Measurements from ENCODE around the gene SLC1A5. TPM values are rescaled to one million over a fixed set of nuclear protein-coding genes. Genes with fewer than 3 reads are reported as not detected.
A peak's percentile ranks its signal among the peaks of the same experiment; 100 is the strongest.

The SLC1A5 gene
- total RNA-seq, 2 donors from 2014 or later: 13.6 to 15.9 TPM

GRCh38 chr19:46737761-46738171 is 50.6 kb downstream of the SLC1A5 start:
- ATAC-seq: no peak

GRCh38 chr19:46737298-46737654 is 51.1 kb downstream of the SLC1A5 start:
- DNase-seq (no peak), ATAC-seq (no peak)
- no peaks in the 10 kb centered on the region for H3K9me3 ChIP-seq (ENCODE audit: control insufficient read depth, low read length, poor library complexity, severe bottlenecking)
- Mint-ChIP-seq H3K36me3 (ENCODE audit: low read depth) (no peaks in the 10 kb centered on the region), H3K27ac (peak overlapping the region; percentile 89), H3K27me3 (no peaks in the 10 kb centered on the region), H3K4me3 (no peak overlapping the region), H3K4me1 (peaks cover 22% of the 10 kb centered on the region)

More at GRCh38 chr19:46737761-46738171, 50.6 kb downstream of the SLC1A5 start:
- Mint-ChIP-seq H3K27ac (peak overlapping the region; percentile 89), H3K4me1 (peaks cover 26% of the 10 kb centered on the region), H3K36me3 (ENCODE audit: low read depth) (no peaks in the 10 kb centered on the region), H3K27me3 (no peaks in the 10 kb centered on the region), H3K4me3 (no peak overlapping the region)
- no peaks in the 10 kb centered on the region for H3K9me3 ChIP-seq (ENCODE audit: control insufficient read depth, low read length, poor library complexity, severe bottlenecking)
- DNase-seq: no peak

GRCh38 chr19:46736531-46737297 is 51.7 kb downstream of the SLC1A5 start:
- Mint-ChIP-seq H3K36me3 (ENCODE audit: low read depth) (no peaks in the 10 kb centered on the region), H3K27me3 (no peaks in the 10 kb centered on the region), H3K27ac (no peak overlapping the region), H3K4me3 (no peak overlapping the region), H3K4me1 (peaks cover 22% of the 10 kb centered on the region)
- DNase-seq: no peak
- no peaks in the 10 kb centered on the region for H3K9me3 ChIP-seq (ENCODE audit: control insufficient read depth, low read length, poor library complexity, severe bottlenecking)
- no peak for ATAC-seq

DNA sequence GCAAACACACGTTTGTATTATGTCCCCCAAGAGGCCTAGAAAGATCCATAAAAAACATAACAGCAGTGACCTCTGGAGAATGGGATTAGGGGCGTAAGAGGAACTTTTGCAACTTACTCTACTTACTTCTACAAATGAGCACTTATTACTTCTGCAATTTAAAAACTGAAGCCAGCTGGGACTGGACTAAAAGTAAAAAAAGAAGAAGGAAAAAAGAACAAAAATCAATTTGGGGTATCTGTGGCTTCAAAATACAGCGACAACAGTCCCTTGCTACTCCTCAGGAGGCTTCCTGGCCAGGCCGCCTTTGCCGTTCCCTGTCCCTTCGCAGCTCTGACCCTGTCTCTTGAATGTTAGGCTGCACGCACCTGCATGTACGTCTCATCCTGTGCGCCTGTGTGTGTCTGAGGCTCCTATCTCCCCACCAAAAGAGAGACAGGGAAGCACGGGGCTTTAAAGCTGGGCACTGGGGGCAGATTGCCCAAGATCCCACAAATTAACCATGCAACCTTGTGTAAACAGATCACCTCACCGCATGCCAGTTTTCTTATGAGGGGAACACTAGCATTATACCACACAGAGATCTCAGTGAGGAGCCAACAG is 54.6 kb downstream of the SLC1A5 start:
- Mint-ChIP-seq H3K36me3 (ENCODE audit: low read depth) (peaks cover 3% of the 10 kb centered on the region), H3K27me3 (no peaks in the 10 kb centered on the region), H3K4me1 (peaks cover 21% of the 10 kb centered on the region), H3K27ac (no peak overlapping the region), H3K4me3 (no peak overlapping the region)
- ATAC-seq (no peak), DNase-seq (no peak)
- no peaks in the 10 kb centered on the region for H3K9me3 ChIP-seq (ENCODE audit: control insufficient read depth, low read length, poor library complexity, severe bottlenecking)

- Mint-ChIP-seq H3K27me3 (no peaks in the 10 kb centered on the region), H3K36me3 (ENCODE audit: low read depth) (peaks cover 3% of the 10 kb centered on the region), H3K27ac (no peak overlapping the region), H3K4me3 (no peak overlapping the region), H3K4me1 (peaks cover 23% of the 10 kb centered on the region)
- H3K9me3 ChIP-seq (ENCODE audit: control insufficient read depth, low read length, poor library complexity, severe bottlenecking): no peaks in the 10 kb centered on the region
- ATAC-seq (no peak), DNase-seq (no peak)
These were observed 55.3 kb downstream of the SLC1A5 start for GRCh38 chr19:46732966-46733689.

- no peaks in the 10 kb centered on the region for H3K9me3 ChIP-seq (ENCODE audit: control insufficient read depth, low read length, poor library complexity, severe bottlenecking)
- H3K4me3 Mint-ChIP-seq: no peak overlapping the region
- peaks cover 3% of the 10 kb centered on the region for H3K36me3 Mint-ChIP-seq (ENCODE audit: low read depth)
- no peaks in the 10 kb centered on the region for H3K27me3 Mint-ChIP-seq
- no peak overlapping the region for H3K27ac Mint-ChIP-seq
- DNase-seq (no peak), ATAC-seq (no peak)
- peaks cover 26% of the 10 kb centered on the region for H3K4me1 Mint-ChIP-seq
These were observed 56.0 kb downstream of the SLC1A5 start for GRCh38 chr19:46732172-46732938.

DNA sequence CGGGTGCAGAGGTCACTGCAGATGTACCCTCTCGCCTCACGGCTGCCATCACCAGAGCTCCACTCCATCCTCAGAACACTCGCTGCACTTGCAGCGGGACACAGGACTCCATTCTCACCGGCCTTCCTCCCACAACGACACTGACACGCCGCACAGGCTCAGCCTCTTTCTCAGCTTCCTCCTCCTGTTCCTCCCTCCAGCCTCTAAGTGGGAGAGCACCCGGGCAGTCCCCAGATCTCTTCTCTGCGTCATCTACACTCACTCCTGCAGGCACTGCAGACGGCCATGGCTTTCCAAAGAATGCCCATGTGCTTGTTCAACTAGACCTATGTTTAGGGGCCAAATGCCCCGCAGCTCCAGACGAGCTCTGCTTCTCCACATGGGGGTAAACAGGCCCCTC is 56.8 kb downstream of the SLC1A5 start:
- Mint-ChIP-seq H3K4me3 (peak overlapping the region; percentile 59), H3K4me1 (peaks cover 26% of the 10 kb centered on the region), H3K36me3 (ENCODE audit: low read depth) (peaks cover 3% of the 10 kb centered on the region), H3K27ac (no peak overlapping the region), H3K27me3 (no peaks in the 10 kb centered on the region)
- no peaks in the 10 kb centered on the region for H3K9me3 ChIP-seq (ENCODE audit: control insufficient read depth, low read length, poor library complexity, severe bottlenecking)
- no peak for DNase-seq
- no peak for ATAC-seq

DNA sequence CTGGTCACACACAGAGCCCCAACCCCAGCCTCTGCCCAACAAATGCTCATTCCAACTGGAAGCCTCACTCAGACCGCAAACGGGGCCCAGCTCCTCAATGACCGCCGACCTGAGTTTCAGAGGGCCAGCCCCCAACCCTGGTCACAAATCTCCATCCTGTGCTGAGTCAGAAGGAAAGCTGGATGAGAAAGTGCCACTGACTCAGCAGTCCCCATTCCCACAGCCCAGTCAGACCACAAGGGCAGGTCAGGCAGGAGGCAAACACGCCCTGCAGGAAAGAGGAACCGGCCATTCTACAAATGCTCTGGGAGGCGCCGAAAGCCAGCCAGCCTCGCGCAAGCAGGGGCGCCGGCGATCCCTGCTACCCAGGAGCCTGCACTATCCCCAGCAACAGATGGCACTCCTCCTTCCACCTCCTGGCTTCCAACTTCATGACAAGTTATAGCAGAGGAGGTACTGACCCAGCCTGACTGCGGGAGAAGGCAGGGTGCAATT is 57.3 kb downstream of the SLC1A5 start:
- Mint-ChIP-seq H3K27me3 (no peaks in the 10 kb centered on the region), H3K4me1 (peaks cover 26% of the 10 kb centered on the region), H3K36me3 (ENCODE audit: low read depth) (peaks cover 3% of the 10 kb centered on the region), H3K4me3 (peak overlapping the region; percentile 5), H3K27ac (no peak overlapping the region)
- no peak for ATAC-seq
- no peaks in the 10 kb centered on the region for H3K9me3 ChIP-seq (ENCODE audit: control insufficient read depth, low read length, poor library complexity, severe bottlenecking)
- no peak for DNase-seq

DNA sequence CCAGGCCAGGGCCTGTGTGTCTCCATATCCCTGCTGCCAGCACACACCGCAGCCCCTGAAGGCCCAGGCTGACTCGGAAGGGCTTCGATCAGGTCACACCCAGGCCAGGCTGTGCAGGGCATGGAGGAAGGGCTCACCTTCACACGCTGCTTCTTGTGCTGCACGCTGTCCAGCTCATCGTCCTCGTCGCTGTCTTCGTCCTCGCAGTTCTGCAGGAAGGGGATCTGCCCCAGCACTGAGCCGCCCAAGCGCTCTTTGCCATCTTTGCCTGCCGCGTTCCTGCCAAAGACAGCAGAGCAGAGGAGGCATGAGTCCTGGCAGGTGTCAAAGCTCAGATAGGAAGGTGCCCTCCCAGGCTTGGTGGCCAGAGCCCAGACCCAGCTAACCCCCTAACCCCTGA is 57.8 kb downstream of the SLC1A5 start:
- H3K4me1 Mint-ChIP-seq: peaks cover 26% of the 10 kb centered on the region
- DNase-seq: no peak
- peaks cover 3% of the 10 kb centered on the region for H3K36me3 Mint-ChIP-seq (ENCODE audit: low read depth)
- H3K4me3 Mint-ChIP-seq: no peak overlapping the region
- ATAC-seq: no peak
- no peaks in the 10 kb centered on the region for H3K9me3 ChIP-seq (ENCODE audit: control insufficient read depth, low read length, poor library complexity, severe bottlenecking)
- H3K27me3 Mint-ChIP-seq: no peaks in the 10 kb centered on the region
- no peak overlapping the region for H3K27ac Mint-ChIP-seq

- DNase-seq (no peak), ATAC-seq (no peak)
- peaks cover 3% of the 10 kb centered on the region for H3K36me3 Mint-ChIP-seq (ENCODE audit: low read depth)
- no peaks in the 10 kb centered on the region for H3K9me3 ChIP-seq (ENCODE audit: control insufficient read depth, low read length, poor library complexity, severe bottlenecking)
- no peak overlapping the region for H3K27ac Mint-ChIP-seq
- H3K4me1 Mint-ChIP-seq: peaks cover 26% of the 10 kb centered on the region
- no peaks in the 10 kb centered on the region for H3K27me3 Mint-ChIP-seq
- H3K4me3 Mint-ChIP-seq: no peak overlapping the region
These were observed 58.2 kb downstream of the SLC1A5 start for GRCh38 chr19:46730187-46730586.

DNA sequence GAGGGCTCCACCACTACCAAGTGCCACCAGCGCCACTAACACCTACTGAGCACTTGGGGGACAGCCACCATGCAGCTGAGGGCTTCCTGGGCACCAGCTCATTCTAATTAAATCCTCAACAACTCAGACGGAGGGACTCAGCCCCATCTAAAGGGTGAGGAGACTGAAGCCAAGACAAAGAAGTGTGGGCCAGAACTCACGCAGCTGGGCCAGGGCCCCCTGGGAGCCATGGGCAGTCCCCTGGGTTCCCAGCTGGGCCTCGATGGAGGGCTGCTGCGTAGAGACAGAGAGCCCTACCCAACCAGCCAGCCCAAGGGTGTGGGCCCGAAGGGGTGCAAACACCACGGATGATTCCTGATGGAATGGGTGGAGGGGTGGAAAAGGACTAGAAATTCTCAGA is 58.7 kb downstream of the SLC1A5 start:
- Mint-ChIP-seq H3K4me1 (peaks cover 26% of the 10 kb centered on the region), H3K4me3 (no peak overlapping the region), H3K27ac (no peak overlapping the region), H3K27me3 (no peaks in the 10 kb centered on the region), H3K36me3 (ENCODE audit: low read depth) (peaks cover 3% of the 10 kb centered on the region)
- no peak for DNase-seq
- no peaks in the 10 kb centered on the region for H3K9me3 ChIP-seq (ENCODE audit: control insufficient read depth, low read length, poor library complexity, severe bottlenecking)
- no peak for ATAC-seq

DNA sequence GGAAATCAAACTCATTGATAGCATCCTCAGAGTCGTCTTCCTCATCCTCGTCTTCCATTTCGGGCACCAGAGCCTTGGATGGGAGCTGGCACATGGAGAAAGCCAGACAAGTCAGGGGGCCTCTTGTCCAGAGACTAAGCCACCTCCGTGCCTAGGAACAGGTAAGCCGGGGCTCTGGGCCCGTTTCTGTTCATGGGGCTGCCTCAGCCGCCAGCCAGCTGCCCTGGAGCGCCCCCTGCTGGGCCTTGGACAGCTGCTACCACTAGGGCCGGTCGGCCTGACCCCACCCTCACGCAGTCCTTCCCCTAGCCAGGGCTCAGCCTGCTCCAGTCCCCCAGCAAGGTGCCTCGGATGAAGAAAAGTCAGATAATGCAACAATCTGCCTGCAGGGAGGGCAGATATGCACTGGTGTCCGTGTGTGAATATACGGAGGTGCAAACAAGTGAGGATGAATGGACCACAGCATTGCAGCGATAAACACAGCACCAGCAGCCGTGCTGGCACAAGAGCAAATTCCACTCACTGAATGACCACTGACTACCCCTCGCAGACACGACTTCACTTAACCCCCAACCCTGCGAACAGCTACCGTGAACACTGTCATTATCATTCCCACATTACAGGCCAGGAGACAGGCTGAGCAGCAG is 59.6 kb downstream of the SLC1A5 start:
- Mint-ChIP-seq H3K27ac (peak overlapping the region; percentile 49), H3K4me1 (peaks cover 28% of the 10 kb centered on the region), H3K4me3 (peak overlapping the region; percentile 77)

More for the DNA sequence above, 59.6 kb downstream of the SLC1A5 start:
- Mint-ChIP-seq H3K27me3 (no peaks in the 10 kb centered on the region), H3K36me3 (ENCODE audit: low read depth) (peaks cover 3% of the 10 kb centered on the region)
- no peaks in the 10 kb centered on the region for H3K9me3 ChIP-seq (ENCODE audit: control insufficient read depth, low read length, poor library complexity, severe bottlenecking)
- DNase-seq (peak; percentile 67 to 88 (median 82)), ATAC-seq (peak; percentile 87)

Measured in T-helper 17 cell (primary cell).